ENCODE results near the gene RANBP1. TPM values are rescaled to one million over a fixed set of nuclear protein-coding genes. Genes with fewer than 3 reads are reported as not detected.

RANBP1 gene
- total RNA-seq, 2 experiments from 2014 or later = 68.1 to 72.1 TPM

DNA sequence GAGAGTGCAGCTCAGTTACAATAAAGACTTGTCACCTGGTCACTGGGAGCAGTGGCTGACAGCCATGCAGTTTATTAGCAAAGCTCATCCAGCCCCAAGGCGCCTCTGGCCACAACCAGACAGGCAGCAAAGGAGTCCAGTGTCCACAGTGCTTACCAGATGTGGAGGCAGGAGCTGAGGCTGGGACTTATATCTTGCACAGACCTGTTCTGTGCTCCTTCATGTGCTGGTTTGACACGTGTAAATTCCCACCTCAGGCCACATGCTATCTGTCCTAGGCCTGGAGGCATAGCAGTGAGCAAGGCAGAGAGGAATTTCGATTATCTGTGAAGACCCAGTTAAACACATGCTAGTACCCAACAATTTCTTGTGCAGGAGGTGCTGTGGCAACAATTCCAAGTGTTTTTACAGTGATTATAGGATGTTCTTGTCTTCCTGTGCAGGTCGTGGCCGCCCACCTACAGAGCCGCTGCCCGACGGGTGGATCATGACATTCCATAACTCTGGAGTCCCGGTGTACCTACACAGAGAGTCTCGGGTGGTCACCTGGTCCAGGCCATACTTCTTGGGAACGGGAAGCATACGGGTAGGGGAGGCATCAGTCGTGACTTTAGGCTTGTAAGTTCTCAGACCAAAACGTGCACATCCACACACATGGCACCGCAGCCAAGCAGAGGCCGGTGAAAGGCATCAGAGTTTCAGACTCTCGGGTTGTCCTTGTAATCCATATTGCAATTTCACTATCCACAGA is 26.5 kb upstream of the RANBP1 start:
- ChIA-PET POLR2A (interaction anchor here (0.6 to 0.9 kb wide), 2 partner anchors 17 to 48 kb away, joined by 3 read pairs; no protein-coding TSS in a partner anchor), CTCF (interaction anchor here (1.3 kb wide), 1 partner anchor 40 kb away, joined by 3 read pairs; no protein-coding TSS in a partner anchor)
- intact Hi-C loops (cut with DNase I, micrococcal nuclease) = no loop called here

GRCh38 chr22:20089977-20090729 is 25.8 kb upstream of the RANBP1 start:
- ChIA-PET POLR2A (interaction anchor here (0.9 kb wide), 1 partner anchor 18 kb away, joined by 3 read pairs; no protein-coding TSS in a partner anchor), CTCF (no interaction called here)
- intact Hi-C loops (cut with DNase I, micrococcal nuclease) = no loop called here
- Mint-ChIP-seq H3K9me3 (no peaks in the 10 kb centered on the region), H3K4me3 (no peak overlapping the region), H3K27me3 (no peaks in the 10 kb centered on the region), H3K4me1 (ENCODE audit: low read depth) (peaks cover 15% of the 10 kb centered on the region), H3K36me3 (ENCODE audit: low read depth) (peaks cover 96% of the 10 kb centered on the region), H3K27ac (peak overlapping the region; percentile 64)
- Histone ChIP-seq H3K9me3 (ENCODE audit: control insufficient read depth in 1 of 2, insufficient read depth in 1 of 2, low read length in 2 of 2) (no peaks in the 10 kb centered on the region), H3K27me3 (ENCODE audit: control insufficient read depth in 1 of 2, insufficient read depth in 2 of 2, low read length in 2 of 2) (no peaks in the 10 kb centered on the region), H3K27ac (ENCODE audit: low read depth in 1 of 2, low read length in 2 of 2) (no peak overlapping the region), H3K36me3 (ENCODE audit: insufficient read depth, low read length) (peaks cover 94% of the 10 kb centered on the region), H3K4me3 (ENCODE audit: low read length) (no peak overlapping the region), H3K4me1 (ENCODE audit: insufficient read depth, low read length) (peaks cover 30% of the 10 kb centered on the region)
- ATAC-seq (ENCODE audit: poor library complexity) (no peak), DNase-seq (peak in 1 of 14 experiments; percentile 17)
- TF ChIP-seq, protein P1, sequence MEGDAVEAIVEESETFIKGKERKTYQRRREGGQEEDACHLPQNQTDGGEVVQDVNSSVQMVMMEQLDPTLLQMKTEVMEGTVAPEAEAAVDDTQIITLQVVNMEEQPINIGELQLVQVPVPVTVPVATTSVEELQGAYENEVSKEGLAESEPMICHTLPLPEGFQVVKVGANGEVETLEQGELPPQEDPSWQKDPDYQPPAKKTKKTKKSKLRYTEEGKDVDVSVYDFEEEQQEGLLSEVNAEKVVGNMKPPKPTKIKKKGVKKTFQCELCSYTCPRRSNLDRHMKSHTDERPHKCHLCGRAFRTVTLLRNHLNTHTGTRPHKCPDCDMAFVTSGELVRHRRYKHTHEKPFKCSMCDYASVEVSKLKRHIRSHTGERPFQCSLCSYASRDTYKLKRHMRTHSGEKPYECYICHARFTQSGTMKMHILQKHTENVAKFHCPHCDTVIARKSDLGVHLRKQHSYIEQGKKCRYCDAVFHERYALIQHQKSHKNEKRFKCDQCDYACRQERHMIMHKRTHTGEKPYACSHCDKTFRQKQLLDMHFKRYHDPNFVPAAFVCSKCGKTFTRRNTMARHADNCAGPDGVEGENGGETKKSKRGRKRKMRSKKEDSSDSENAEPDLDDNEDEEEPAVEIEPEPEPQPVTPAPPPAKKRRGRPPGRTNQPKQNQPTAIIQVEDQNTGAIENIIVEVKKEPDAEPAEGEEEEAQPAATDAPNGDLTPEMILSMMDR (IDR thresholded peaks at IDR 0.05) = no peak

More for the DNA sequence above, 26.5 kb upstream of the RANBP1 start:
- H3K4me3 Mint-ChIP-seq = no peak overlapping the region
- Histone ChIP-seq H3K4me1 (ENCODE audit: insufficient read depth, low read length) (peaks cover 37% of the 10 kb centered on the region), H3K9me3 (ENCODE audit: control insufficient read depth in 1 of 2, insufficient read depth in 1 of 2, low read length in 2 of 2) (no peaks in the 10 kb centered on the region), H3K27ac (ENCODE audit: low read depth in 1 of 2, low read length in 2 of 2) (no peak overlapping the region), H3K36me3 (ENCODE audit: insufficient read depth, low read length) (peaks cover 88% of the 10 kb centered on the region), H3K4me3 (ENCODE audit: low read length) (no peak overlapping the region), H3K27me3 (ENCODE audit: control insufficient read depth in 1 of 2, insufficient read depth in 2 of 2, low read length in 2 of 2) (no peaks in the 10 kb centered on the region)
- DNase-seq = no peak
- no peaks in the 10 kb centered on the region for H3K27me3 Mint-ChIP-seq
- TF ChIP-seq, protein P1 (IDR thresholded peaks at IDR 0.05) = no peak
- peaks cover 19% of the 10 kb centered on the region for H3K4me1 Mint-ChIP-seq (ENCODE audit: low read depth)
- no peak overlapping the region for H3K27ac Mint-ChIP-seq
- peaks cover 89% of the 10 kb centered on the region for H3K36me3 Mint-ChIP-seq (ENCODE audit: low read depth)
- no peaks in the 10 kb centered on the region for H3K9me3 Mint-ChIP-seq
- no peak for ATAC-seq (ENCODE audit: poor library complexity)

DNA sequence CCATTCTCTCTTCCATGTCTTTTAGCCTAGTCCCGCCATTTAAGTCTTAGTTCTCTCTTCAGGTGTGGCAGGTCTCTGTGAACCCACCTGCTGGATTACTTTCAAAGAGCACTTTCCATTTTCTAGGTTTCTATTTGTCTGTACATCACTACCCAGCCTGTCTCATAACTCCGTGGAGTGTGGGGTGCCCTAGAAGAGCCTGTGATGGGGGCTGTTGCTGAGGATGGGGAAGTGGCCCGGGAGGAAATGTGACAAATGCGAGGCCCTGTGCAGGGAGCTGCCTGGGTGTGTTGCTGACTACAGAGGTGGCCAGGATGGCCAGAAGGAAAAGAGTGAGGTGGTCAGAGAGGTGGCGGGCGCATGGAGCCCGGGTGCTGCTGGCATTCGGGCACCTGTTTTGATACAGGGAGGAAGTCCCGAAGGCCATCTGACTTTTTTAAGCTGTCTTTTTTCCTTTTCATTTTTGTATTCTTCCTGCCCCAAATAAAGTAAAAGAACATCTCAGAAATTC is 25.1 kb upstream of the RANBP1 start:
- Histone ChIP-seq H3K36me3 (ENCODE audit: insufficient read depth, low read length) (peaks cover 93% of the 10 kb centered on the region), H3K27ac (ENCODE audit: low read depth in 1 of 2, low read length in 2 of 2) (no peak overlapping the region), H3K4me1 (ENCODE audit: insufficient read depth, low read length) (peaks cover 30% of the 10 kb centered on the region), H3K4me3 (ENCODE audit: low read length) (no peak overlapping the region), H3K9me3 (ENCODE audit: control insufficient read depth in 1 of 2, insufficient read depth in 1 of 2, low read length in 2 of 2) (no peaks in the 10 kb centered on the region), H3K27me3 (ENCODE audit: control insufficient read depth in 1 of 2, insufficient read depth in 2 of 2, low read length in 2 of 2) (no peaks in the 10 kb centered on the region)
- Mint-ChIP-seq H3K9me3 (no peaks in the 10 kb centered on the region), H3K36me3 (ENCODE audit: low read depth) (peaks cover 96% of the 10 kb centered on the region), H3K4me3 (no peak overlapping the region), H3K27ac (peak overlapping the region; percentile 64), H3K4me1 (ENCODE audit: low read depth) (peaks cover 15% of the 10 kb centered on the region), H3K27me3 (no peaks in the 10 kb centered on the region)
- peak in 1 of 14 experiments; percentile 15 for DNase-seq
- CTCF ChIA-PET = no interaction called here
- TF ChIP-seq, protein P1 (IDR thresholded peaks at IDR 0.05) = no peak
- POLR2A ChIA-PET = no interaction called here
- intact Hi-C loops (cut with DNase I, micrococcal nuclease) = no loop called here
- ATAC-seq (ENCODE audit: poor library complexity) = no peak
